Measurements from ENCODE around the gene TEX29. TPM values are rescaled to one million over a fixed set of nuclear protein-coding genes. Genes with fewer than 3 reads are reported as not detected.

Gene TEX29
- total RNA-seq, 1 experiment from 2014 or later: 0.68 TPM

DNA sequence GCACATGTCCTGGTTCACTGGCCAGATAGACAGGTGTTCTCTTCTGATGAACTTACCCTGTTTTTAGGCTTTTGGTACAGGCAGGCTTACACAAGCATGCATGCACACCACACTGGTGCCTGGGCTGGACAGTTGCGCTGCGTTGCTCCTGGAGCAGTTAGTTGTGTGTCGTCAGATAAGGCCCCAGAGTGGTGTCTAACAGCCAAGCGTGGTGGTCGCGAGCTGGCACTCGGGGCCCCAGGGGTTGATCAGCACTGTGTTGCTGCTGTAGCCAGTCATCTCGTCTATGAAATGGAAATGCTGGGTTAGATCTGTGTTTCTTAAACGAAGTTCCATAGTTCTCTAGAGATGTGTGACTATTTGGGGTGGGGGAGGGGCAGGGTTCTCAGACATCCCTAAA is 24.6 kb upstream of the TEX29 start:
- Mint-ChIP-seq H3K4me1 (no peaks in the 10 kb centered on the region), H3K27ac (no peak overlapping the region; the same call in 1 of the 2 replicates), H3K36me3 (peaks cover 20% of the 10 kb centered on the region), H3K4me3 (no peak overlapping the region), H3K27me3 (ENCODE audit: low read depth) (no peaks in the 10 kb centered on the region), H3K9me3 (no peaks in the 10 kb centered on the region)
- no peak for ATAC-seq
- POLR2A ChIA-PET: no interaction called here
- CTCF ChIA-PET: no interaction called here
- DNase-seq (ENCODE audit: low spot score): no peak
- no peak for TF ChIP-seq IRF1 (CRISPR knock-in tag; IDR thresholded peaks at IDR 0.05)
- TF ChIP-seq FOXK1 (CRISPR knock-in tag; IDR thresholded peaks at IDR 0.05): no peak
- no peak for TF ChIP-seq SOX15 (CRISPR knock-in tag; IDR thresholded peaks at IDR 0.05)
- no peak for TF ChIP-seq ATF1 (CRISPR knock-in tag; IDR thresholded peaks at IDR 0.05)
- no peak for TF ChIP-seq ZBTB43 (CRISPR knock-in tag; IDR thresholded peaks at IDR 0.05)
- TF ChIP-seq ZBTB21 (CRISPR knock-in tag; IDR thresholded peaks at IDR 0.05; ENCODE audit: borderline replicate concordance): no peak
- TF ChIP-seq ZNF416 (CRISPR knock-in tag; IDR thresholded peaks at IDR 0.05): no peak
- TF ChIP-seq, protein P1, sequence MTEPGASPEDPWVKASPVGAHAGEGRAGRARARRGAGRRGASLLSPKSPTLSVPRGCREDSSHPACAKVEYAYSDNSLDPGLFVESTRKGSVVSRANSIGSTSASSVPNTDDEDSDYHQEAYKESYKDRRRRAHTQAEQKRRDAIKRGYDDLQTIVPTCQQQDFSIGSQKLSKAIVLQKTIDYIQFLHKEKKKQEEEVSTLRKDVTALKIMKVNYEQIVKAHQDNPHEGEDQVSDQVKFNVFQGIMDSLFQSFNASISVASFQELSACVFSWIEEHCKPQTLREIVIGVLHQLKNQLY (CRISPR knock-in tag; IDR thresholded peaks at IDR 0.05): no peak
- TF ChIP-seq, protein P2, sequence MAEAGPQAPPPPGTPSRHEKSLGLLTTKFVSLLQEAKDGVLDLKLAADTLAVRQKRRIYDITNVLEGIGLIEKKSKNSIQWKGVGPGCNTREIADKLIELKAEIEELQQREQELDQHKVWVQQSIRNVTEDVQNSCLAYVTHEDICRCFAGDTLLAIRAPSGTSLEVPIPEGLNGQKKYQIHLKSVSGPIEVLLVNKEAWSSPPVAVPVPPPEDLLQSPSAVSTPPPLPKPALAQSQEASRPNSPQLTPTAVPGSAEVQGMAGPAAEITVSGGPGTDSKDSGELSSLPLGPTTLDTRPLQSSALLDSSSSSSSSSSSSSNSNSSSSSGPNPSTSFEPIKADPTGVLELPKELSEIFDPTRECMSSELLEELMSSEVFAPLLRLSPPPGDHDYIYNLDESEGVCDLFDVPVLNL (CRISPR knock-in tag; IDR thresholded peaks at IDR 0.05; ENCODE audit: borderline replicate concordance, low read depth): no peak
- TF ChIP-seq FOXJ3 (CRISPR knock-in tag; IDR thresholded peaks at IDR 0.05; ENCODE audit: borderline replicate concordance): no peak
- TF ChIP-seq SMAD4 (CRISPR knock-in tag; IDR thresholded peaks at IDR 0.05): no peak
- TF ChIP-seq JAZF1 (CRISPR knock-in tag; IDR thresholded peaks at IDR 0.05): no peak
- TF ChIP-seq MYBL2 (CRISPR knock-in tag; IDR thresholded peaks at IDR 0.05): no peak
- no peak for TF ChIP-seq CBFB (CRISPR knock-in tag; IDR thresholded peaks at IDR 0.05; ENCODE audit: low read depth)
- no peak for TF ChIP-seq NR2C2 (CRISPR knock-in tag; IDR thresholded peaks at IDR 0.05)
- TF ChIP-seq IRF2 (CRISPR knock-in tag; IDR thresholded peaks at IDR 0.05; ENCODE audit: borderline replicate concordance, low read depth): no peak
- no peak for TF ChIP-seq NFE2L1 (CRISPR knock-in tag; IDR thresholded peaks at IDR 0.05)
- TF ChIP-seq E2F1 (CRISPR knock-in tag; IDR thresholded peaks at IDR 0.05): no peak
- TF ChIP-seq, protein P3, sequence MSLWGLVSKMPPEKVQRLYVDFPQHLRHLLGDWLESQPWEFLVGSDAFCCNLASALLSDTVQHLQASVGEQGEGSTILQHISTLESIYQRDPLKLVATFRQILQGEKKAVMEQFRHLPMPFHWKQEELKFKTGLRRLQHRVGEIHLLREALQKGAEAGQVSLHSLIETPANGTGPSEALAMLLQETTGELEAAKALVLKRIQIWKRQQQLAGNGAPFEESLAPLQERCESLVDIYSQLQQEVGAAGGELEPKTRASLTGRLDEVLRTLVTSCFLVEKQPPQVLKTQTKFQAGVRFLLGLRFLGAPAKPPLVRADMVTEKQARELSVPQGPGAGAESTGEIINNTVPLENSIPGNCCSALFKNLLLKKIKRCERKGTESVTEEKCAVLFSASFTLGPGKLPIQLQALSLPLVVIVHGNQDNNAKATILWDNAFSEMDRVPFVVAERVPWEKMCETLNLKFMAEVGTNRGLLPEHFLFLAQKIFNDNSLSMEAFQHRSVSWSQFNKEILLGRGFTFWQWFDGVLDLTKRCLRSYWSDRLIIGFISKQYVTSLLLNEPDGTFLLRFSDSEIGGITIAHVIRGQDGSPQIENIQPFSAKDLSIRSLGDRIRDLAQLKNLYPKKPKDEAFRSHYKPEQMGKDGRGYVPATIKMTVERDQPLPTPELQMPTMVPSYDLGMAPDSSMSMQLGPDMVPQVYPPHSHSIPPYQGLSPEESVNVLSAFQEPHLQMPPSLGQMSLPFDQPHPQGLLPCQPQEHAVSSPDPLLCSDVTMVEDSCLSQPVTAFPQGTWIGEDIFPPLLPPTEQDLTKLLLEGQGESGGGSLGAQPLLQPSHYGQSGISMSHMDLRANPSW (CRISPR knock-in tag; conservative IDR thresholded peaks at IDR 0.05; ENCODE audit: low read depth): no peak

GRCh38 chr13:111296417-111296816 is 24.0 kb upstream of the TEX29 start:
- CTCF ChIA-PET: no interaction called here
- Mint-ChIP-seq H3K9me3 (no peaks in the 10 kb centered on the region), H3K27ac (no peak overlapping the region), H3K27me3 (ENCODE audit: low read depth) (no peaks in the 10 kb centered on the region), H3K4me1 (no peaks in the 10 kb centered on the region), H3K4me3 (no peak overlapping the region), H3K36me3 (peaks cover 24% of the 10 kb centered on the region)
- ATAC-seq (no peak), DNase-seq (ENCODE audit: low spot score) (no peak)
- POLR2A ChIA-PET: no interaction called here
- TF ChIP-seq CBFB (CRISPR knock-in tag; IDR thresholded peaks at IDR 0.05; ENCODE audit: low read depth) (no peak), MXD4 (CRISPR knock-in tag; IDR thresholded peaks at IDR 0.05; ENCODE audit: borderline replicate concordance) (no peak), ZNF317 (CRISPR knock-in tag; IDR thresholded peaks at IDR 0.05; ENCODE audit: borderline replicate concordance, low read depth) (no peak), RORB (CRISPR knock-in tag; IDR thresholded peaks at IDR 0.05) (no peak), PREB (CRISPR knock-in tag; IDR thresholded peaks at IDR 0.05; ENCODE audit: borderline replicate concordance) (no peak), GABPB1 (CRISPR knock-in tag; IDR thresholded peaks at IDR 0.05) (no peak), ETV6 (CRISPR knock-in tag; IDR thresholded peaks at IDR 0.05) (no peak), ATF1 (CRISPR knock-in tag; IDR thresholded peaks at IDR 0.05) (no peak), ERG (CRISPR knock-in tag; IDR thresholded peaks at IDR 0.05) (no peak)
